ENCODE data around the gene LIPE. TPM values are rescaled to one million over a fixed set of nuclear protein-coding genes. Genes with fewer than 3 reads are reported as not detected.

Gene LIPE
- total and polyA plus RNA-seq, 4 donors, result 6.7 to 34.2 (median 20.1) TPM

DNA sequence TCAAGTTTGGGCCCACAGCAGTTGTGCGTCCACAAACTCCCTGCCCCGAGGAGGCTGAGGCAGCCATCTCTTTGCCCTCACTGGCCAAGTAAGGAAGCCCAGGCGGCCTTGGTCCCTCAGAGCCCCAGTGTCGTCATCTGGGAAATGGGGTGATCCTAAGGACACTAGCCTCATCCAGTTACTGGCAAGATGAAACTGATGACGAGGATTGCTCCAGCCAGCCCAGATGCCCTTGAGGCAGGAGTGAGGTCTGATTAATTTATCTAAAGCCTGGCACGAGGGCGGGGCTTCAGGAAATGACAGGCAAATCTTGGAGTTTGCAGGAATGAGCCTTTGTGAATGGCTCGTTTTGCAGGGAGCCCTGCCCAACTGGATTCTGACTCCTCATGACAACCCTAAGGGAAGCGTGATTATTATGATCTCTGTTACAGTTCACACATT is 5.6 kb downstream of the LIPE start:
- peaks cover 16% of the 10 kb centered on the region for H3K36me3 ChIP-seq (ENCODE audit: control insufficient read depth, insufficient read depth, low read length)
- H3K4me1 ChIP-seq (ENCODE audit: control insufficient read depth, insufficient read depth, low read length), result peaks cover 48% of the 10 kb centered on the region
- no peak for DNase-seq (ENCODE audit: low read depth in 4 of 6, low spot score in 6 of 6)
- H3K4me3 ChIP-seq (ENCODE audit: low read depth, low read length), result no peak overlapping the region
- H3K27ac ChIP-seq (ENCODE audit: low read depth, low read length), result no peak overlapping the region
- H3K9me3 ChIP-seq (ENCODE audit: control insufficient read depth, insufficient read depth, low read length), result no peaks in the 10 kb centered on the region
- WGBS (ENCODE audit: insufficient coverage), result 83% methylated on average over 7 of the region's 9 CpGs
- H3K27me3 ChIP-seq (ENCODE audit: control insufficient read depth, insufficient read depth, low read length), result no peaks in the 10 kb centered on the region

- no peaks in the 10 kb centered on the region for H3K27me3 ChIP-seq (ENCODE audit: control insufficient read depth, insufficient read depth, low read length)
- no peak for DNase-seq (ENCODE audit: low read depth in 4 of 6, low spot score in 6 of 6)
- peaks cover 16% of the 10 kb centered on the region for H3K36me3 ChIP-seq (ENCODE audit: control insufficient read depth, insufficient read depth, low read length)
- peaks cover 45% of the 10 kb centered on the region for H3K4me1 ChIP-seq (ENCODE audit: control insufficient read depth, insufficient read depth, low read length)
- no peak overlapping the region for H3K27ac ChIP-seq (ENCODE audit: low read depth, low read length)
- H3K4me3 ChIP-seq (ENCODE audit: low read depth, low read length), result no peak overlapping the region
- WGBS (ENCODE audit: insufficient coverage), result 87% methylated on average over 3 of the region's 4 CpGs
- no peaks in the 10 kb centered on the region for H3K9me3 ChIP-seq (ENCODE audit: control insufficient read depth, insufficient read depth, low read length)
Measured at GRCh38 chr19:42421101-42421500, 6.1 kb downstream of the LIPE start.

- Histone ChIP-seq H3K27ac (ENCODE audit: low read depth, low read length) (no peak overlapping the region), H3K9me3 (ENCODE audit: control insufficient read depth, insufficient read depth, low read length) (no peaks in the 10 kb centered on the region), H3K27me3 (ENCODE audit: control insufficient read depth, insufficient read depth, low read length) (no peaks in the 10 kb centered on the region), H3K36me3 (ENCODE audit: control insufficient read depth, insufficient read depth, low read length) (peaks cover 22% of the 10 kb centered on the region), H3K4me3 (ENCODE audit: low read depth, low read length) (no peak overlapping the region), H3K4me1 (ENCODE audit: control insufficient read depth, insufficient read depth, low read length) (peaks cover 44% of the 10 kb centered on the region)
- DNase-seq (ENCODE audit: low read depth in 4 of 6, low spot score in 6 of 6), result no peak
- 51% methylated on average over 7 of the region's 10 CpGs for WGBS (ENCODE audit: insufficient coverage)
Measured at GRCh38 chr19:42420055-42420544, 7.1 kb downstream of the LIPE start.

DNA sequence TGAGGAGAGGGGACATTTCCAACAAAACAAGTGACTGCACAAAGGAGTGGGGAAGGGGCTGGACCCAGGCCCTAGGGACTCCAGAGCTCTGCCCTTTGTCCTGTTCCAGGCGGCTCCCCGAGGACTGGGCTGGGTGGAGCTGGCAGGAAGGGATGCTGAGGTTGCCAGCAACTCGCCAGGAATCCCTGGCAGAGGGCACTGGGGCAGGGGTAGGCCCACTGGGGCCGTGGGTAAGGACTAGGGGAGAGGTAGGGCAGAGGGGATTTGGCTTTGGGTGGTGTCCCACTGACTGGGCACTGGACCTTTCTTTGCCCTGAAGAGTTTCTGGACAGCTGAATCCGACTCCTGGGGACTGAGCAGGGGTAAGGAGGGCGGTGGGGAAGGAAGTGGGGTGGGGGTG is 7.9 kb downstream of the LIPE start:
- H3K9me3 ChIP-seq (ENCODE audit: control insufficient read depth, insufficient read depth, low read length), result no peaks in the 10 kb centered on the region
- WGBS (ENCODE audit: insufficient coverage), result 73% methylated on average over 6 of the region's 6 CpGs
- H3K4me3 ChIP-seq (ENCODE audit: low read depth, low read length), result no peak overlapping the region
- DNase-seq (ENCODE audit: low read depth in 4 of 6, low spot score in 6 of 6), result no peak
- peaks cover 36% of the 10 kb centered on the region for H3K4me1 ChIP-seq (ENCODE audit: control insufficient read depth, insufficient read depth, low read length)
- H3K36me3 ChIP-seq (ENCODE audit: control insufficient read depth, insufficient read depth, low read length), result peaks cover 23% of the 10 kb centered on the region
- H3K27ac ChIP-seq (ENCODE audit: low read depth, low read length), result no peak overlapping the region
- H3K27me3 ChIP-seq (ENCODE audit: control insufficient read depth, insufficient read depth, low read length), result no peaks in the 10 kb centered on the region

DNA sequence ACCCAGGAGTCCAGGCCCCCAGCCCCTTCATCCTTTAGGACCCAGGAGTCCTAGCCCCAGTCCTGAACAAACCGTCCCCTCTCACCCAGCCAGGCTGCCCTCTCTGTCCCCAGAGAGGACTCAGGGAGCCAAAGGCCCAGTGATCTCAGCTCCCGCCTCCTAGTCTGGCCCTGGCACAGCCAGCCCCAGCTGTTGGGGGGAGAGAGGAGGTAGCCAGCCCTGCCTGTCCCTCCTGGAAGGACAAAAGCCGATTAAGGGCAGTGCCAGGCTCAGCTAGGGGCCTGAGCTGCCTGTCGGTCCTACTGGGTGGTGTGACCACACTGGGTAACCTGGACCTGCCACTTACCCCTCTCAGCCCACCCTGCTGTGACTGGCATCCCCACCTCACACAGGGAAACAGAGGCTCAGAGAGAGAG is 14.5 kb downstream of the LIPE start:
- peaks cover 16% of the 10 kb centered on the region for H3K4me1 ChIP-seq (ENCODE audit: control insufficient read depth, insufficient read depth, low read length)
- no peak for DNase-seq (ENCODE audit: low read depth in 4 of 6, low spot score in 6 of 6)
- H3K27me3 ChIP-seq (ENCODE audit: control insufficient read depth, insufficient read depth, low read length), result no peaks in the 10 kb centered on the region
- H3K4me3 ChIP-seq (ENCODE audit: low read depth, low read length), result no peak overlapping the region
- no peaks in the 10 kb centered on the region for H3K9me3 ChIP-seq (ENCODE audit: control insufficient read depth, insufficient read depth, low read length)
- H3K27ac ChIP-seq (ENCODE audit: low read depth, low read length), result no peak overlapping the region
- WGBS (ENCODE audit: insufficient coverage), result 49% methylated on average over 2 of the region's 4 CpGs
- peaks cover 57% of the 10 kb centered on the region for H3K36me3 ChIP-seq (ENCODE audit: control insufficient read depth, insufficient read depth, low read length)

GRCh38 chr19:42412227-42412626 is 15.0 kb downstream of the LIPE start:
- Histone ChIP-seq H3K27me3 (ENCODE audit: control insufficient read depth, insufficient read depth, low read length) (no peaks in the 10 kb centered on the region), H3K27ac (ENCODE audit: low read depth, low read length) (no peak overlapping the region), H3K4me3 (ENCODE audit: low read depth, low read length) (no peak overlapping the region), H3K36me3 (ENCODE audit: control insufficient read depth, insufficient read depth, low read length) (peaks cover 61% of the 10 kb centered on the region), H3K9me3 (ENCODE audit: control insufficient read depth, insufficient read depth, low read length) (no peaks in the 10 kb centered on the region), H3K4me1 (ENCODE audit: control insufficient read depth, insufficient read depth, low read length) (peaks cover 16% of the 10 kb centered on the region)
- DNase-seq (ENCODE audit: low read depth in 4 of 6, low spot score in 6 of 6), result no peak
- WGBS (ENCODE audit: insufficient coverage), result 39% methylated on average over 7 of the region's 7 CpGs

- Histone ChIP-seq H3K27ac (ENCODE audit: low read depth, low read length) (no peak overlapping the region), H3K4me1 (ENCODE audit: control insufficient read depth, insufficient read depth, low read length) (peaks cover 16% of the 10 kb centered on the region), H3K36me3 (ENCODE audit: control insufficient read depth, insufficient read depth, low read length) (peaks cover 67% of the 10 kb centered on the region), H3K9me3 (ENCODE audit: control insufficient read depth, insufficient read depth, low read length) (no peaks in the 10 kb centered on the region), H3K4me3 (ENCODE audit: low read depth, low read length) (no peak overlapping the region), H3K27me3 (ENCODE audit: control insufficient read depth, insufficient read depth, low read length) (no peaks in the 10 kb centered on the region)
- DNase-seq (ENCODE audit: low read depth in 4 of 6, low spot score in 6 of 6), result no peak
- 98% methylated on average over 7 of the region's 8 CpGs for WGBS (ENCODE audit: insufficient coverage)
Measured at GRCh38 chr19:42411581-42412178, 15.5 kb downstream of the LIPE start.

DNA sequence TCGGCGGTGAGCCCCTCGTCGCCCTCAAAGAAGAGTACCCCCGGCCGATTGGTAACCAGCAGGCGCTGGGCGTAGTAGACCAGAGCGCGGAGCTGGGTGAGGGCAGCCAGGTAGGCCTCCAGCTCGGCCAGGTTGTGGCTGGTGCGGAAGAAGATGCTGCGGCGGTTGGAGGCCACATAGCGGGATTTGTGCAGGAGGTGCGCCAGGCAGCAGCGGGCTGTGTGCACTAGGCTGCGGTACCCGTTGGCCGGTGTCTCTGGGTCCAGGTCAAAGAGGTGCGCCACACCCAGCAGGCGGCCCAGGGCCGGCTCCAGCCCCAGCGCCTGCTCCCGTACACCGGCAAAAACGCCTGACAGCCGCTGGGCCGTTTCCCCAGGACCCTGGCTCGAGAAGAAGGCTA is 16.8 kb downstream of the LIPE start:
- DNase-seq (ENCODE audit: low read depth in 4 of 6, low spot score in 6 of 6), result no peak
- 91% methylated on average over 30 of the region's 30 CpGs for WGBS (ENCODE audit: insufficient coverage)
- Histone ChIP-seq H3K27me3 (ENCODE audit: control insufficient read depth, insufficient read depth, low read length) (no peaks in the 10 kb centered on the region), H3K27ac (ENCODE audit: low read depth, low read length) (no peak overlapping the region), H3K4me1 (ENCODE audit: control insufficient read depth, insufficient read depth, low read length) (peaks cover 16% of the 10 kb centered on the region), H3K4me3 (ENCODE audit: low read depth, low read length) (no peak overlapping the region), H3K36me3 (ENCODE audit: control insufficient read depth, insufficient read depth, low read length) (peaks cover 76% of the 10 kb centered on the region), H3K9me3 (ENCODE audit: control insufficient read depth, insufficient read depth, low read length) (no peaks in the 10 kb centered on the region)

DNA sequence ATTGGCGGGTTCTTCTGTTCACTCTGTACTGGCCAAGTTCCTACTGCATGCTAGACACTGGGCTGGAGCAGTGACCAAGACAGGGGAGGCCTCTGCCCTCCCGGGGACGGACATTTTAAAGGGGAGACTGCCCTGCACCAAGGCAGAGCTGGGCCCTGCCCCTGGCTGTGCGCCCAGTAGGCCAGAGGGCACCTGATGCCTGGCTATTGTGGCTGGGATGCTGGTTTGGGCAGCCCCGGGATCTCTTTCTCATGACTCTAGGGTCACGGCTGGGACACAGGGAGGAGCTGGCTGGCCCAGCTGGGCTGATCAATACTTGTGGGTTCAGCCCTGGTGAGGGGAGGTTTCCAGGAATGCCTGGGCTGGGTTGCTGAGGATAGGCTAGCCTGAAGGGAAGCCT is 17.7 kb downstream of the LIPE start:
- Histone ChIP-seq H3K4me3 (ENCODE audit: low read depth, low read length) (no peak overlapping the region), H3K27ac (ENCODE audit: low read depth, low read length) (no peak overlapping the region), H3K36me3 (ENCODE audit: control insufficient read depth, insufficient read depth, low read length) (peaks cover 82% of the 10 kb centered on the region), H3K27me3 (ENCODE audit: control insufficient read depth, insufficient read depth, low read length) (no peaks in the 10 kb centered on the region), H3K9me3 (ENCODE audit: control insufficient read depth, insufficient read depth, low read length) (no peaks in the 10 kb centered on the region), H3K4me1 (ENCODE audit: control insufficient read depth, insufficient read depth, low read length) (peaks cover 16% of the 10 kb centered on the region)
- WGBS (ENCODE audit: insufficient coverage), result 64% methylated on average over 6 of the region's 6 CpGs
- no peak for DNase-seq (ENCODE audit: low read depth in 4 of 6, low spot score in 6 of 6)

GRCh38 chr19:42407816-42408175 is 19.4 kb downstream of the LIPE start:
- H3K4me1 ChIP-seq (ENCODE audit: control insufficient read depth, insufficient read depth, low read length), result peaks cover 18% of the 10 kb centered on the region
- H3K27ac ChIP-seq (ENCODE audit: low read depth, low read length), result no peak overlapping the region
- peaks cover 73% of the 10 kb centered on the region for H3K36me3 ChIP-seq (ENCODE audit: control insufficient read depth, insufficient read depth, low read length)
- no peaks in the 10 kb centered on the region for H3K9me3 ChIP-seq (ENCODE audit: control insufficient read depth, insufficient read depth, low read length)
- no peak overlapping the region for H3K4me3 ChIP-seq (ENCODE audit: low read depth, low read length)
- no peak for DNase-seq (ENCODE audit: low read depth in 4 of 6, low spot score in 6 of 6)
- 93% methylated on average over 10 of the region's 10 CpGs for WGBS (ENCODE audit: insufficient coverage)
- H3K27me3 ChIP-seq (ENCODE audit: control insufficient read depth, insufficient read depth, low read length), result no peaks in the 10 kb centered on the region
